ENCODE results near the gene PCDHGB6.
A peak's percentile ranks its signal among the peaks of the same experiment; 100 is the strongest.
"Not testable (repeated sequence)": the region's sequence is repeated elsewhere in the genome, so short reads cannot be mapped to it uniquely, and the experiment has no call there.

PCDHGB6 gene

GRCh38 chr5:141419074-141419880 is 11.5 kb downstream of the PCDHGB6 start:
- DNase-seq = no peak

- DNase-seq = peak; percentile 72 to 77
Measured at GRCh38 chr5:141420855-141421488, 13.2 kb downstream of the PCDHGB6 start, which contains the start of gene PCDHGA11. Gene PCDHGA11, plus strand, starts transcription at chr5:141421051. Its CDS starts 177 bp downstream, at chr5:141421228.

GRCh38 chr5:141421489-141421855 is 13.7 kb downstream of the PCDHGB6 start:
- DNase-seq = no peak

- no peak for DNase-seq
Measured at GRCh38 chr5:141422742-141423291, 15.0 kb downstream of the PCDHGB6 start.

- DNase-seq = no peak
Measured at GRCh38 chr5:141427783-141428426, 20.1 kb downstream of the PCDHGB6 start.

GRCh38 chr5:141430332-141431113 is 22.7 kb downstream of the PCDHGB6 start, which contains the start of gene PCDHGA12:
Gene PCDHGA12, plus strand, starts transcription at chr5:141430507. Its CDS starts 253 bp downstream, at chr5:141430760.
- DNase-seq = peak; percentile 78 to 80

GRCh38 chr5:141431286-141431685 is 23.5 kb downstream of the PCDHGB6 start:
- DNase-seq = peak in 1 of 2 donors; percentile 20

- DNase-seq = not testable (repeated sequence)
Measured at GRCh38 chr5:141432308-141432707, 24.5 kb downstream of the PCDHGB6 start.

- DNase-seq = not testable (repeated sequence)
Measured at GRCh38 chr5:141432726-141433125, 24.9 kb downstream of the PCDHGB6 start.

- DNase-seq = no peak
Measured at GRCh38 chr5:141434006-141434405, 26.2 kb downstream of the PCDHGB6 start.

GRCh38 chr5:141437221-141437620 is 29.4 kb downstream of the PCDHGB6 start:
- DNase-seq = no peak

GRCh38 chr5:141439411-141440141 is 31.8 kb downstream of the PCDHGB6 start:
- DNase-seq = no peak

GRCh38 chr5:141440341-141440740 is 32.5 kb downstream of the PCDHGB6 start:
- DNase-seq = no peak

- no peak for DNase-seq
Measured at GRCh38 chr5:141441571-141442170, 33.9 kb downstream of the PCDHGB6 start.

Data from inflammatory macrophage (primary cell).